ENCODE measurements around the gene BICDL2. TPM values are rescaled to one million over a fixed set of nuclear protein-coding genes. Genes with fewer than 3 reads are reported as not detected.

The BICDL2 gene
- total RNA-seq, 2 experiments from 2014 or later, result 0.77 to 0.92 TPM

DNA sequence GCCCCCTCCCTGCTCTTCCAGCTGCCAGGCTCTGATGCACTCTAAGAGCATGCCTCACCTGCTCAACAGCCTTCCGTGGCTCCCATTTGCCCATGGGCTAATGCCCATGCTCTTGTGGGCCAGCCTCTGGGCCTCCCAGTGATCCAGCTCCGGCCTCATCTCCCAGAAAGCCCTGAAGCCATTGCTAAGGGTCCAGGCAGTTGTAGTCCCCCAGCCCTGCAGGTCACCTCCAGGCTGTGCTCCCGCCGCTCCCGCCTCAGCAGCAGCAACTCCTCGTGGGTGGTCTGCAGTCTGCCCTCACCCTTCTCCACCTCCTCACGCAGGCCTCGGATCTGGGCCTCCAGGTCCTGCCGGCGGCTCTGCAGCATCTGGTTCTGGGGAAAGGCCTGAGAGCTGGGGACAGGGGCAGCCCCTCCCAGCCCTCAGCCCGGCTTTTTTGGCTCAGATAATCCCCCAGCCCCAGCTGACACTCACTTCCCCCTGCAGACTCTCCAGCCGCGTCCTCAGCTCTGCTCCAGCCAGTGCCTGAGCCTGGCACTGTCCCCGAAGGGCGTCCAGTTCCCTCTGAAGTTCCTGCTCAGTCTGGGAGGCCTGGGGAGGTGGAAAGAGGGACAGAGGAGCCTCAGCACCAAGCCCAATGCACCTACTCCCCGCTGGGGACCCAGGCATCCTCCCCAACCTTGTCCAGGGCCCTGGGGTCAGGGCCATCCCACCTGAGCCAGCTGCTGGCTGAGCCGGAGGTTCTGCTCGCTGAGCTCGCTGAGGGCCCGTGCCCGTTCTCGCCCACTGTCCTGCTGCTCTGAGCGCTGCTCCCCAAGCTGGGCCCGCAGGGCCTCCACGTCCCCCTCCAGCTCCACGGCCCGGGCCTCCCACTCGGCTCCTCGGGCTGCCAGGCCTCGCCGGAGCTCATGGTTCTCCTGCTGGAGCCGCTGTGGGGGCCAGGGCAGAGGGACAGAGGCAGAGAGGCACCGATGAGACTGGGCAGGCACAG is 6.2 kb downstream of the BICDL2 start:
- ChIA-PET POLR2A (interaction anchor here (0.7 to 2.1 kb wide), 7 partner anchors 9 to 99 kb away, joined by 3 to 8 read pairs (median 4); partner anchors contain the start of gene PAQR4), CTCF (interaction anchor here (0.8 to 10.2 kb wide), 32 partner anchors 10 to 473 kb away, joined by 3 to 135 read pairs (median 7); partner anchors contain the start of genes CLDN6, CLDN9, HCFC1R1 and PKMYT1)
- intact Hi-C loops (cut with micrococcal nuclease), result no loop called here
- Mint-ChIP-seq H3K4me3 (peak overlapping the region; percentile 66), H3K27me3 (peaks cover 52% of the 10 kb centered on the region), H3K9me3 (no peaks in the 10 kb centered on the region), H3K27ac (no peak overlapping the region), H3K4me1 (ENCODE audit: low read depth) (peaks cover 24% of the 10 kb centered on the region), H3K36me3 (ENCODE audit: low read depth) (peaks cover 12% of the 10 kb centered on the region)
- ATAC-seq (no peak), DNase-seq (no peak)
- TF ChIP-seq, protein P1, sequence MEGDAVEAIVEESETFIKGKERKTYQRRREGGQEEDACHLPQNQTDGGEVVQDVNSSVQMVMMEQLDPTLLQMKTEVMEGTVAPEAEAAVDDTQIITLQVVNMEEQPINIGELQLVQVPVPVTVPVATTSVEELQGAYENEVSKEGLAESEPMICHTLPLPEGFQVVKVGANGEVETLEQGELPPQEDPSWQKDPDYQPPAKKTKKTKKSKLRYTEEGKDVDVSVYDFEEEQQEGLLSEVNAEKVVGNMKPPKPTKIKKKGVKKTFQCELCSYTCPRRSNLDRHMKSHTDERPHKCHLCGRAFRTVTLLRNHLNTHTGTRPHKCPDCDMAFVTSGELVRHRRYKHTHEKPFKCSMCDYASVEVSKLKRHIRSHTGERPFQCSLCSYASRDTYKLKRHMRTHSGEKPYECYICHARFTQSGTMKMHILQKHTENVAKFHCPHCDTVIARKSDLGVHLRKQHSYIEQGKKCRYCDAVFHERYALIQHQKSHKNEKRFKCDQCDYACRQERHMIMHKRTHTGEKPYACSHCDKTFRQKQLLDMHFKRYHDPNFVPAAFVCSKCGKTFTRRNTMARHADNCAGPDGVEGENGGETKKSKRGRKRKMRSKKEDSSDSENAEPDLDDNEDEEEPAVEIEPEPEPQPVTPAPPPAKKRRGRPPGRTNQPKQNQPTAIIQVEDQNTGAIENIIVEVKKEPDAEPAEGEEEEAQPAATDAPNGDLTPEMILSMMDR (IDR thresholded peaks at IDR 0.05), result no peak

- DNase-seq (peak; percentile 79), ATAC-seq (peak; percentile 60)
- Mint-ChIP-seq H3K4me3 (peak overlapping the region; percentile 66), H3K9me3 (no peaks in the 10 kb centered on the region), H3K27ac (no peak overlapping the region), H3K4me1 (ENCODE audit: low read depth) (peaks cover 27% of the 10 kb centered on the region), H3K36me3 (ENCODE audit: low read depth) (peaks cover 12% of the 10 kb centered on the region), H3K27me3 (peaks cover 44% of the 10 kb centered on the region)
- intact Hi-C loops (cut with micrococcal nuclease), result no loop called here
- ChIA-PET POLR2A (interaction anchor here (0.9 to 2.1 kb wide), 5 partner anchors 9 to 95 kb away, joined by 3 to 6 read pairs (median 4); partner anchors contain the start of gene TNFRSF12A), CTCF (interaction anchor here (0.9 to 10.2 kb wide), 19 partner anchors 9 to 247 kb away, joined by 3 to 135 read pairs (median 9); partner anchors contain the start of genes CLDN6, HCFC1R1, THOC6 and TNFRSF12A)
- TF ChIP-seq, protein P1 (IDR thresholded peaks at IDR 0.05), result no peak
These were observed 7.1 kb downstream of the BICDL2 start for GRCh38 chr16:3029491-3030221.

DNA sequence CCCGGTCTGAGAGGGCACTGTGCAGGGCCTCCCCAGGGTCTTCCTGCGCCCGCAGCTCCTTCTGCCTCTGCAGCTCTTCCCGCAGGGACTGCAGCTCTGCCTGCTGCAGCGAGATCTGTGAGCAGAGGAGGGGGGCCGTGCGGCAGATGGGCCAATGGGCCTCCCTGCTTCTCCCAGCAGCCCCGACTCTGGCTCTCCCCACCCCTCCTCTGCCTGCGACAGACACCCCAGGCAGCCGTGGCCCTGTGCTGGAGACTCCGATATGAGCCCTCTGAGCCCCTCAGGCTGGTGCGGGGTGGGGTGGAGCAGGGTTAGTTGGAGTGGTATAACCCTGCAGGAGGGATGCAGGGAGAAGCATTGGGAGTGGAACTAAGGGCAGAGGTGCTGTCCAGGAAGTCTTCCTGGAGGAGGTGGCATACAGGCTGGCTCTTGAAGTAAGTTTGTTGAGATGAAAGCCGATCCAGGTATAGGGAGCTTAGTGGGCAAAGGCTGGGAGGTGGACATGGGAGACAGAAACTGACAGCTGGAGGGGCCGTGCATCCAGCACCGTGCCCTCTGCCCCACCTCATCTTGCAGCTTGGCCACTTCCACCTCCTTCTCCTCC is 7.9 kb downstream of the BICDL2 start:
- H3K4me1 Mint-ChIP-seq (ENCODE audit: low read depth), result peaks cover 30% of the 10 kb centered on the region
- CTCF ChIA-PET, result interaction anchor here (0.7 to 10.2 kb wide), 38 partner anchors 8 to 248 kb away, joined by 3 to 135 read pairs (median 6); partner anchors contain the start of genes CLDN6, HCFC1R1, PKMYT1 and THOC6
- H3K27me3 Mint-ChIP-seq, result peaks cover 40% of the 10 kb centered on the region
- DNase-seq, result no peak
- no peak overlapping the region for H3K27ac Mint-ChIP-seq
- ATAC-seq, result no peak
- intact Hi-C loops (cut with micrococcal nuclease), result no loop called here
- peaks cover 14% of the 10 kb centered on the region for H3K36me3 Mint-ChIP-seq (ENCODE audit: low read depth)
- H3K9me3 Mint-ChIP-seq, result no peaks in the 10 kb centered on the region
- POLR2A ChIA-PET, result interaction anchor here (0.7 to 2.1 kb wide), 9 partner anchors 8 to 824 kb away, joined by 3 to 6 read pairs (median 4); partner anchors contain the start of gene TNFRSF12A
- H3K4me3 Mint-ChIP-seq, result peak overlapping the region; percentile 66
- TF ChIP-seq, protein P1 (IDR thresholded peaks at IDR 0.05), result no peak

GRCh38 chr16:3027983-3028715 is 8.6 kb downstream of the BICDL2 start:
- peak; percentile 44 for ATAC-seq
- H3K9me3 Mint-ChIP-seq, result no peaks in the 10 kb centered on the region
- H3K36me3 Mint-ChIP-seq (ENCODE audit: low read depth), result peaks cover 14% of the 10 kb centered on the region
- H3K27me3 Mint-ChIP-seq, result peaks cover 33% of the 10 kb centered on the region
- H3K4me1 Mint-ChIP-seq (ENCODE audit: low read depth), result peaks cover 35% of the 10 kb centered on the region
- H3K4me3 Mint-ChIP-seq, result peak overlapping the region; percentile 32
- TF ChIP-seq, protein P1 (IDR thresholded peaks at IDR 0.05), result peak; percentile 91
- ChIA-PET CTCF (interaction anchor here (0.6 to 10.2 kb wide), 43 partner anchors 7 to 794 kb away, joined by 3 to 135 read pairs (median 5); partner anchors contain the start of genes CLDN6, HCFC1R1, PKMYT1 and THOC6), POLR2A (interaction anchor here (0.7 to 1.8 kb wide), 8 partner anchors 10 to 101 kb away, joined by 3 to 6 read pairs (median 4); partner anchors contain the start of genes KREMEN2 and PAQR4)
- H3K27ac Mint-ChIP-seq, result no peak overlapping the region
- peak; percentile 91 for DNase-seq
- intact Hi-C loops (cut with micrococcal nuclease), result no loop called here
